ENCODE results near the gene MUC20.

GRCh38 chr3:195768831-195769303, 48.1 kb downstream of the MUC20 start:
- TF ChIP-seq CTCF (IDR thresholded peaks at IDR 0.05; ENCODE audit: control extremely low read depth in 1 of 3, insufficient read depth in 1 of 3, low read depth in 1 of 3, low read length in 3 of 3) (no peak), CHD2 (IDR thresholded peaks at IDR 0.05; ENCODE audit: low read length) (no peak), RBBP5 (IDR thresholded peaks at IDR 0.05; ENCODE audit: borderline replicate concordance, low read depth, low read length) (no peak), POLR2AphosphoS5 (IDR thresholded peaks at IDR 0.05; ENCODE audit: low read depth, low read length) (no peak), GABPA (IDR thresholded peaks at IDR 0.05; ENCODE audit: borderline replicate concordance, insufficient read depth, low read length) (no peak), NANOG (IDR thresholded peaks at IDR 0.05; ENCODE audit: insufficient read depth, low read depth, low read length, poor library complexity, severe bottlenecking) (no peak), POLR2A (IDR thresholded peaks at IDR 0.05; ENCODE audit: control extremely low read depth in 1 of 2, low read depth in 2 of 2, low read length in 2 of 2) (no peak), SIN3A (conservative IDR thresholded peaks at IDR 0.05 in 1 of 2, IDR thresholded peaks at IDR 0.05 in 1 of 2; ENCODE audit: low read depth in 1 of 2, low read length in 2 of 2) (no peak), BCL11A (IDR thresholded peaks at IDR 0.05; ENCODE audit: low read depth in 2 of 2, low read length in 2 of 2) (no peak), TAF1 (IDR thresholded peaks at IDR 0.05; ENCODE audit: low read depth, low read length) (no peak), CTBP2 (IDR thresholded peaks at IDR 0.05; ENCODE audit: borderline replicate concordance, insufficient read depth, insufficient read length, low read length) (no peak), ATF2 (IDR thresholded peaks at IDR 0.05; ENCODE audit: low read length) (no peak), YY1 (IDR thresholded peaks at IDR 0.05; ENCODE audit: low read depth, low read length) (no peak)

Measured in H1 (cell line).